ENCODE data around the gene ANTXR1. TPM values are rescaled to one million over a fixed set of nuclear protein-coding genes. Genes with fewer than 3 reads are reported as not detected.

Gene ANTXR1
- total RNA-seq, 1 experiment from 2014 or later = 0.66 TPM

- intact Hi-C loops (cut with micrococcal nuclease; ENCODE audit: unreplicated experiment) = no loop called here
- no peak overlapping the region for H3K27ac Mint-ChIP-seq (ENCODE audit: unreplicated experiment)
- CTCF ChIA-PET = no interaction called here
Measured at GRCh38 chr2:68975844-68976243, 37.1 kb upstream of the ANTXR1 start.

DNA sequence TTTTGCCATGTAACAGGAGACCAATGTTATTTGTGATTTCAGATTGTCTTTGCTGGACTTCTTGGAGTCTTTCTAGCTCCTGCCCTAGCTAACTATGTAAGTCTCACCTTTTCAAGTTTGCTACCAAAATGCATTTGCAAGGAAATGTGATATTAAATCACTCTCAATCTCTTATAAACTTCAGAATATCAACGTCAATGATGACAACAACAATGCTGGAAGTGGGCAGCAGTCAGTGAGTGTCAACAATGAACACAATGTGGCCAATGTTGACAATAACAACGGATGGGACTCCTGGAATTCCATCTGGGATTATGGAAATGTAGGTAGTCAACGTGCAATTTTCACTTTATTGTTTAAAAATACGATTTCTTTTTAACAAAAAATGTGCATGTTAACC is 35.5 kb upstream of the ANTXR1 start:
- TF ChIP-seq CTCF (IDR thresholded peaks at IDR 0.05; ENCODE audit: unreplicated experiment) = no peak
- H3K36me3 Mint-ChIP-seq (ENCODE audit: insufficient read depth, unreplicated experiment) = no peaks in the 10 kb centered on the region
- intact Hi-C loops (cut with micrococcal nuclease; ENCODE audit: unreplicated experiment) = no loop called here
- H3K9me3 Mint-ChIP-seq (ENCODE audit: low read depth, unreplicated experiment) = no peaks in the 10 kb centered on the region
- no TSS peak for BruUV-seq (replicated peaks)
- peaks cover 68% of the 10 kb centered on the region for H3K27me3 Mint-ChIP-seq (ENCODE audit: unreplicated experiment)
- no peaks in the 10 kb centered on the region for H3K4me1 Mint-ChIP-seq (ENCODE audit: low read depth, unreplicated experiment)
- CTCF ChIA-PET = no interaction called here
- no peak for DNase-seq
- no peak overlapping the region for H3K27ac Mint-ChIP-seq (ENCODE audit: unreplicated experiment)
- H3K4me3 Mint-ChIP-seq (ENCODE audit: low read depth, unreplicated experiment) = no peak overlapping the region

More at GRCh38 chr2:68975844-68976243, 37.1 kb upstream of the ANTXR1 start:
- Mint-ChIP-seq H3K36me3 (ENCODE audit: insufficient read depth, unreplicated experiment) (no peaks in the 10 kb centered on the region), H3K9me3 (ENCODE audit: low read depth, unreplicated experiment) (no peaks in the 10 kb centered on the region), H3K4me3 (ENCODE audit: low read depth, unreplicated experiment) (no peak overlapping the region), H3K27me3 (ENCODE audit: unreplicated experiment) (peaks cover 56% of the 10 kb centered on the region), H3K4me1 (ENCODE audit: low read depth, unreplicated experiment) (no peaks in the 10 kb centered on the region)
- BruUV-seq (replicated peaks) = no TSS peak
- TF ChIP-seq CTCF (IDR thresholded peaks at IDR 0.05; ENCODE audit: unreplicated experiment) = no peak
- no peak for DNase-seq

DNA sequence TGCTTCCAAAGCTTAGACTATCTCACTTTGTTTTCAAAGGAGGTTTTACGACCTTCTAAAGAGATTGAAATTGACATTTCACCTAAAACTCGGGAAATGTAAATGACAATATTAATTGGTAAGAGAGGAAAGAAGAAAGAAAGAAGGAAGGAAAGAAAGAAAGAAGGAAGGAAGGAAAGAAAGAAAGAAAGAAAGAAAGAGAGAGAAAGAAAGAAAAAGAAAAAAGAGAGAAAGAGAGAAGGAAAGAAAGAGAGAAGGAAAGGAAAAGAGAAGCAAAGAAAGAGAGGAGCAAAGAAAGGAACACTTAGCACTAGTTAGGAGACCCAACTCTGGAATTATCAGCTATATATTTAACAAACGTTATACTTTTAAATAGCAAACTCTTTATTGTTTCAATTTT is 34.9 kb upstream of the ANTXR1 start:
- no peaks in the 10 kb centered on the region for H3K36me3 Mint-ChIP-seq (ENCODE audit: insufficient read depth, unreplicated experiment)
- intact Hi-C loops (cut with micrococcal nuclease; ENCODE audit: unreplicated experiment) = no loop called here
- no peak overlapping the region for H3K27ac Mint-ChIP-seq (ENCODE audit: unreplicated experiment)
- H3K27me3 Mint-ChIP-seq (ENCODE audit: unreplicated experiment) = peaks cover 68% of the 10 kb centered on the region
- H3K4me3 Mint-ChIP-seq (ENCODE audit: low read depth, unreplicated experiment) = no peak overlapping the region
- BruUV-seq (replicated peaks) = no TSS peak
- no peaks in the 10 kb centered on the region for H3K9me3 Mint-ChIP-seq (ENCODE audit: low read depth, unreplicated experiment)
- no peaks in the 10 kb centered on the region for H3K4me1 Mint-ChIP-seq (ENCODE audit: low read depth, unreplicated experiment)
- no peak for DNase-seq
- no peak for TF ChIP-seq CTCF (IDR thresholded peaks at IDR 0.05; ENCODE audit: unreplicated experiment)
- CTCF ChIA-PET = no interaction called here

DNA sequence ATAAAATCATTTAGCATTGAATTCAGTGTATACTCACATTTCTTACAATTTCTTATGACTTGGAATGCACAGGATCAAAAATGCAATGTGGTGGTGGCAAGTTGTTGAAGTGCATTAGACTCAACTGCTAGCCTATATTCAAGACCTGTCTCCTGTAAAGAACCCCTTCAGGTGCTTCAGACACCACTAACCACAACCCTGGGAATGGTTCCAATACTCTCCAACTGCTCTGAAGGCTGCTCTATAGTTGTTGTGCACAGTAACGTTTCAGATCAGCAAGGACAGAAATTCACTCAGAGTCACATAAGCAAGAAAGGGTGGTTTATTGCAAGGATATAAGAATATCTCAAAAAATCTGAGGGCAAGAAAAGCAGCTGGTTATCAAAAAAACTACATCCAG is 32.0 kb upstream of the ANTXR1 start:
- Mint-ChIP-seq H3K36me3 (ENCODE audit: insufficient read depth, unreplicated experiment) (no peaks in the 10 kb centered on the region), H3K4me1 (ENCODE audit: low read depth, unreplicated experiment) (no peaks in the 10 kb centered on the region), H3K27me3 (ENCODE audit: unreplicated experiment) (peaks cover 66% of the 10 kb centered on the region), H3K4me3 (ENCODE audit: low read depth, unreplicated experiment) (no peak overlapping the region), H3K27ac (ENCODE audit: unreplicated experiment) (no peak overlapping the region), H3K9me3 (ENCODE audit: low read depth, unreplicated experiment) (no peaks in the 10 kb centered on the region)
- CTCF ChIA-PET = no interaction called here
- no TSS peak for BruUV-seq (replicated peaks)
- no peak for TF ChIP-seq CTCF (IDR thresholded peaks at IDR 0.05; ENCODE audit: unreplicated experiment)
- no peak for DNase-seq
- intact Hi-C loops (cut with micrococcal nuclease; ENCODE audit: unreplicated experiment) = no loop called here

All from Calu3 (cell line).